WERI-Rb-1 (cell line): ENCODE results near the gene SPATA13.

ENCODE experiments used
- DNase-seq: peaks from one replicate; pipeline ENCODE4 v3.0.0-alpha.2; 2020
- H3K27ac ChIP-seq: fragments of 250-450 bp; sonication (Bioruptor Pico); 2 replicates; pipeline ENCODE4 v1.5.1; 2020; ENCODE audit warnings: mild to moderate bottlenecking, moderate library complexity
- H3K27me3 ChIP-seq: fragments of 250-450 bp; sonication (Bioruptor Pico); 2 replicates; pipeline ENCODE4 v1.5.1; 2021; ENCODE audit warnings: mild to moderate bottlenecking, low read depth, moderate library complexity; ENCODE audit not compliant: insufficient read depth, severe bottlenecking
- H3K36me3 ChIP-seq: fragments of 250-450 bp; sonication (Bioruptor Pico); 2 replicates; pipeline ENCODE4 v1.5.1; 2020; ENCODE audit warnings: mild to moderate bottlenecking, moderate library complexity
- H3K4me3 ChIP-seq: 2 replicates; pipeline ENCODE4 v1.5.1; 2011; ENCODE audit warnings: low read depth, mild to moderate bottlenecking, control low read depth, low read length
- H3K9me3 ChIP-seq: fragments of 250-450 bp; sonication (Bioruptor Pico); 2 replicates; pipeline ENCODE4 v1.5.1; 2021; ENCODE audit warnings: mild to moderate bottlenecking, moderate library complexity; ENCODE audit not compliant: severe bottlenecking
- TF ChIP-seq, protein P1 (sequence below): IDR thresholded peaks from 2 replicates; pipeline ENCODE4 v1.5.1; 2011; ENCODE audit warnings: low read depth, mild to moderate bottlenecking, control low read depth, inconsistent platforms, low read length

SPATA13 gene

DNA sequence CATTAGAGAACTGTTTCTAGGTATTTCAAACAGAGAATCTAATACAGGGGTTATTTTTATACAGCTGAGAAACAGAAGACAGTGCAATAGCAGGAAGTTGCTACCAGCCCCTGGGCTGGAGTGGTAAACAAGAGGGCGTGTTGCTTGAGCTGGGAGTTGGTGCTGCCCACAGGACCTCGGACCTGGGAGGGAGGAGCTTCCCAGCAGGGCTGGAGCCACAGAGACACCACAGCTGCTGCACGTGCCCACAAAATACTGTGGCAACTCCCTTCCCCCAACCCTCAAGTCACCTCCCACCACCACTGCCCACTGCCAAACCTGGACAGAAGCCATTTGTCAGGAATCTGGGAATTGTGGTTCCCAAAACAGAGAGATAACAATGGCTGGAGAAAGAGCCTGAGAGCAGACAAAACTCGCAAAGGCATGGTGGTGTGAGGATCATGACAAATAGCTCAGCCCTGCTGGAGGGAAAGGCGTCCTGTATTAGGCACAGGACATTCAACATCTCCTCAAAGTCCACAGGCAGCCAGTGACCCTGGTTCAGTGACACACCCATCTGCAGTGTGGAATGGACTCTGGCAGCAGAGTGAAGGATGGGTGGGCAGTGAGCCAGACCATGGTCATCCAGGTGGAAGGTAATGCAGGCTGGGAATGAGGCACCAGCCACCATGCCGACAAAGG lies 57.2 kb downstream of the SPATA13 start:
- no peaks in the 10 kb centered on the region for H3K9me3 ChIP-seq
- TF ChIP-seq, protein P1, sequence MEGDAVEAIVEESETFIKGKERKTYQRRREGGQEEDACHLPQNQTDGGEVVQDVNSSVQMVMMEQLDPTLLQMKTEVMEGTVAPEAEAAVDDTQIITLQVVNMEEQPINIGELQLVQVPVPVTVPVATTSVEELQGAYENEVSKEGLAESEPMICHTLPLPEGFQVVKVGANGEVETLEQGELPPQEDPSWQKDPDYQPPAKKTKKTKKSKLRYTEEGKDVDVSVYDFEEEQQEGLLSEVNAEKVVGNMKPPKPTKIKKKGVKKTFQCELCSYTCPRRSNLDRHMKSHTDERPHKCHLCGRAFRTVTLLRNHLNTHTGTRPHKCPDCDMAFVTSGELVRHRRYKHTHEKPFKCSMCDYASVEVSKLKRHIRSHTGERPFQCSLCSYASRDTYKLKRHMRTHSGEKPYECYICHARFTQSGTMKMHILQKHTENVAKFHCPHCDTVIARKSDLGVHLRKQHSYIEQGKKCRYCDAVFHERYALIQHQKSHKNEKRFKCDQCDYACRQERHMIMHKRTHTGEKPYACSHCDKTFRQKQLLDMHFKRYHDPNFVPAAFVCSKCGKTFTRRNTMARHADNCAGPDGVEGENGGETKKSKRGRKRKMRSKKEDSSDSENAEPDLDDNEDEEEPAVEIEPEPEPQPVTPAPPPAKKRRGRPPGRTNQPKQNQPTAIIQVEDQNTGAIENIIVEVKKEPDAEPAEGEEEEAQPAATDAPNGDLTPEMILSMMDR = no peak
- H3K27me3 ChIP-seq = no peaks in the 10 kb centered on the region
- no peaks in the 10 kb centered on the region for H3K36me3 ChIP-seq
- H3K4me3 ChIP-seq = no peak overlapping the region
- no peak for DNase-seq
- no peak overlapping the region for H3K27ac ChIP-seq

DNA sequence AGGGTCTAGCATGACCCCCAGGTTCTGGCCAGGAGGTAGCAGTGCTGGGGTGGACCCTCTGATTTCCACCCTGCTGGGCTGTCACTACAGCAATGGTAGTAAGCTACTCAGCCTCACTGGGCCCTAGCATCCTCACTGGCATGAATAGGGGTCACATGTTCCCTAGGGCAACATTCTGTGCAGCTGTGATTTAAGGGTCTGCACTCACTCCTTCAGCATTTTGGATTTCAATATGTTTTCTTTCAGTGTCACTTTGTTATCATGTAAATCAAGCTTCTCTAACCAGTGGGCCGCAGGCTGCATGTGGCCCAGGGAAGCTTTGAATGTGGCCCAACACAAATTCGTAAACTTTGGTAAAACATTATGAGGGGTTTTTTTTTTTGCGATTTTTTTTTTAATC lies 57.8 kb downstream of the SPATA13 start:
- Histone ChIP-seq H3K27ac (no peak overlapping the region), H3K36me3 (no peaks in the 10 kb centered on the region), H3K9me3 (no peaks in the 10 kb centered on the region), H3K27me3 (no peaks in the 10 kb centered on the region), H3K4me3 (no peak overlapping the region)
- no peak for DNase-seq
- TF ChIP-seq, protein P1 = no peak

DNA sequence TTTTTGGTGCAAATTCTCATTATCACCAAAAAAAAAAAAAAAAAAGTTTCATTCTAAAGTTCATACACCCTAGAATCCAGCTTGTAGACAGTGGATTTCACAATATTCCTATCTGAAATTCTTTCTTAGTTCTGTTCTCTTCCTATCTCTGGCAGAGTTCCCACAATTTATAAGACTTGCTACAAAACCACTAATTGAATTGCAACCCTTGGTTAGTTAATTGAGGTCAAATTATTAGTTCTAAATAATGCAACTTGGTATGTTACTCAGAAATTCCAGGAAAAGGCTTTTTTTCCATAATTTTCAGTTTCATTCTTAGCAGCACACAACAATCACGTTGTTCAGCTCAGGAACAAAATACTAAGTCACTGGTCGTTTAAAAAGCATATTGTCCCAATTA lies 58.5 kb downstream of the SPATA13 start:
- Histone ChIP-seq H3K27ac (no peak overlapping the region), H3K4me3 (no peak overlapping the region), H3K27me3 (no peaks in the 10 kb centered on the region), H3K36me3 (no peaks in the 10 kb centered on the region), H3K9me3 (no peaks in the 10 kb centered on the region)
- no peak for DNase-seq
- TF ChIP-seq, protein P1 = no peak

DNA sequence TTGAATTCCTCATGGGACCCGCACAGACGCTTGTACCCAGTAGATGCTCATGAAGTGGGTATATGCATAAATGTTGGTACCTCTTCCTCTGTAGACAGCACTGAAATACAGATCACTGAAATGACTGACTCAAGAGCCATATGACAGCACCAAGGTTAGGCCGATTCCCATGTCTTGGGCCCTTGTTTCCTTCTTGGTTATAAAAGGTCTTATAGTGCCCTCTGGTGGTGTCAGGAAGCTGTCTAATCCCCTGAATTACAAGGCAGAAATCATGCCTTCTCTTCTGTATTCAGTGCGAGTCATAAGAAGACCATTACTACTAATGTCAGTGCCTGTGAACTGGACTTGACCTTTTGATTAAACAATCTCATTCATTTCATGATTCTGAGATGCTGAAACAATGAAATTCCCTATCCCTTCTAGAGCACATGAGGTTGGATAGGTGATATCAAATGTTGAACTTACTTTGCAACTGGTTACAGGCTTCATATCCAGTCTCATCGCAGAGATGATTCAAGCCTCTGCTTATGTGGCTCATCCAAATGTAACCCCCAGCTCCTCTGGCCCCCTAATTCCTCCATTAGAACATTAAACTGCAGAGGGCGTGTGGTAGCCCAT lies 59.7 kb downstream of the SPATA13 start:
- Histone ChIP-seq H3K9me3 (no peaks in the 10 kb centered on the region), H3K36me3 (no peaks in the 10 kb centered on the region), H3K4me3 (no peak overlapping the region), H3K27me3 (no peaks in the 10 kb centered on the region), H3K27ac (no peak overlapping the region)
- DNase-seq = peak; percentile 77
- TF ChIP-seq, protein P1 = peak; percentile 81

DNA sequence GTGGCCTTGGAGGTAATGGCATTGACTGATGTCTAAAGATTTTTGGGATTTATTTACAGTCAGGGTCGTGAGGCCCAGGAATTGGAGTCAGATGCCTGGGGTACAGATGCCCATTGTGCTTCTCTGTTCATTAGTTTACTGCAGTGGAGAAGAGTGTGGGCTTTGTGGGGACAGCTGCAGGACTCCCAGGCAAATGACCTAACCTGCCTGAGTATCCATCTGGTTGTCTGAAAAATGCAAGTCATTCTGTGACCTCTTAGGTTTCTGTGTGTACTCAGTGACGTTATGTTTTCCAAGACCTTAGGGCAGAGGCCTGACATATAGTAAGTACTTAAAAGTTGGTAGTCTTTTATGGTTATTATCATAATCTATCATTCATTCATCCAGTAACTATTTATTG lies 60.5 kb downstream of the SPATA13 start:
- TF ChIP-seq, protein P1 = no peak
- DNase-seq = no peak

DNA sequence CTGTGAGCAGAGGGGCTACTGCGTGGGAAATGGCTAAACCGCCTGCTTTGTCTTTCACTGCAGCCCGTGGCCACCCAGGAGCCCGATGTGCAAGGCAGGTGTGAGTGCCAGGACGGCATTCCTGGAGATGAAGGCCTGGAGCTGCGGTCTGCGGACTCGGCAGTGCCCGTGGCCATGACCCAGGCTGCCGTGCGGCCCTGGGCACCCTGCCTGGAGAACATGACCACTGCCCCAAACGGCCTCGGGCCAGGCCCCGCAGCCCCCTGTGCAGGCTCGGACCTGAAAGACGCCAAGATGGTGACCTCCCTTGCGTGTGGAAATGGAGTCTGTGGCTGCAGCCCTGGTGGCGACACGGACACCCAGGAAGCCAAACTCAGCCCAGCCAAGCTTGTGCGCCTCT lies 62.2 kb downstream of the SPATA13 start:
- Histone ChIP-seq H3K27ac (no peak overlapping the region), H3K27me3 (no peaks in the 10 kb centered on the region), H3K36me3 (no peaks in the 10 kb centered on the region), H3K9me3 (no peaks in the 10 kb centered on the region), H3K4me3 (no peak overlapping the region)
- TF ChIP-seq, protein P1 = no peak
- DNase-seq = no peak

More for the DNA sequence above, 60.5 kb downstream of the SPATA13 start:
- Histone ChIP-seq H3K36me3 (no peaks in the 10 kb centered on the region), H3K4me3 (no peak overlapping the region), H3K27me3 (no peaks in the 10 kb centered on the region), H3K9me3 (no peaks in the 10 kb centered on the region), H3K27ac (no peak overlapping the region)
